ENCODE results near the gene RUNX1. TPM values are rescaled to one million over a fixed set of nuclear protein-coding genes. Genes with fewer than 3 reads are reported as not detected.
A peak's percentile ranks its signal among the peaks of the same experiment; 100 is the strongest.

RUNX1 gene
- total and polyA plus RNA-seq, 7 donors, result 8.7 to 230 (median 30.1) TPM

GRCh38 chr21:35039595-35040289, 9.4 kb downstream of the RUNX1 start:
- ATAC-seq (no peak), DNase-seq (no peak)
- intact Hi-C loops (cut with DNase I), result loop anchor here in 1 of 2 donors (10.0 kb wide), 2 partner anchors 295 to 325 kb away; no protein-coding TSS in a partner anchor
- Histone ChIP-seq H3K4me1 (peaks cover 5% of the 10 kb centered on the region), H3K36me3 (ENCODE audit: insufficient read depth in 1 of 2, low read depth in 1 of 2) (peaks cover 0 to 98% of the 10 kb centered on the region in 2 donors), H3K4me3 (no peak overlapping the region), H3K9me3 (no peaks in the 10 kb centered on the region), H3K27me3 (ENCODE audit: insufficient read depth in 3 of 3, low read length in 2 of 3) (no peaks in the 10 kb centered on the region), H3K27ac (no peak overlapping the region)
- TF ChIP-seq CTCF (IDR thresholded peaks at IDR 0.05), result no peak
- WGBS, 3 donors, result 68 to 73% (median 72%) methylated on average over 3 of the region's 3 CpGs

GRCh38 chr21:35038772-35039319, 10.3 kb downstream of the RUNX1 start:
- H3K27ac ChIP-seq, result no peak overlapping the region
- TF ChIP-seq CTCF (IDR thresholded peaks at IDR 0.05), result no peak
- intact Hi-C loops (cut with DNase I), result no loop called here
- WGBS, 3 donors, result 72 to 75% (median 73%) methylated on average over 5 of the region's 5 CpGs
- H3K4me1 ChIP-seq, result no peaks in the 10 kb centered on the region
- peaks cover 0 to 98% of the 10 kb centered on the region in 2 donors for H3K36me3 ChIP-seq (ENCODE audit: insufficient read depth in 1 of 2, low read depth in 1 of 2)
- no peaks in the 10 kb centered on the region for H3K27me3 ChIP-seq (ENCODE audit: insufficient read depth in 3 of 3, low read length in 2 of 3)
- DNase-seq, result no peak
- no peaks in the 10 kb centered on the region for H3K9me3 ChIP-seq
- no peak for ATAC-seq
- H3K4me3 ChIP-seq, result no peak overlapping the region

GRCh38 chr21:35037384-35037765, 11.7 kb downstream of the RUNX1 start:
- peaks cover 0 to 98% of the 10 kb centered on the region in 2 donors for H3K36me3 ChIP-seq (ENCODE audit: insufficient read depth in 1 of 2, low read depth in 1 of 2)
- TF ChIP-seq CTCF (IDR thresholded peaks at IDR 0.05), result no peak

GRCh38 chr21:35036465-35037383, 12.4 kb downstream of the RUNX1 start:
- TF ChIP-seq CTCF (IDR thresholded peaks at IDR 0.05), result no peak
- H3K27ac ChIP-seq, result no peak overlapping the region
- intact Hi-C loops (cut with DNase I), result no loop called here

More at GRCh38 chr21:35037384-35037765, 11.7 kb downstream of the RUNX1 start:
- H3K4me1 ChIP-seq, result no peaks in the 10 kb centered on the region
- no peaks in the 10 kb centered on the region for H3K9me3 ChIP-seq
- DNase-seq (no peak), ATAC-seq (peak in 2 of 4 donors; percentile 17 to 26)
- H3K4me3 ChIP-seq, result no peak overlapping the region
- no peaks in the 10 kb centered on the region for H3K27me3 ChIP-seq (ENCODE audit: insufficient read depth in 3 of 3, low read length in 2 of 3)
- intact Hi-C loops (cut with DNase I), result no loop called here
- 90 to 95% (median 92%) methylated on average over 7 of the region's 7 CpGs for WGBS, 3 donors
- no peak overlapping the region for H3K27ac ChIP-seq

More at GRCh38 chr21:35036465-35037383, 12.4 kb downstream of the RUNX1 start:
- no peak for DNase-seq
- H3K4me1 ChIP-seq, result no peaks in the 10 kb centered on the region
- 76 to 88% (median 82%) methylated on average over 11 of the region's 11 CpGs for WGBS, 3 donors
- peaks cover 0 to 100% of the 10 kb centered on the region in 2 donors for H3K36me3 ChIP-seq (ENCODE audit: insufficient read depth in 1 of 2, low read depth in 1 of 2)
- ATAC-seq, result peak in 1 of 4 donors; percentile 10
- H3K27me3 ChIP-seq (ENCODE audit: insufficient read depth in 3 of 3, low read length in 2 of 3), result no peaks in the 10 kb centered on the region
- no peak overlapping the region for H3K4me3 ChIP-seq
- no peaks in the 10 kb centered on the region for H3K9me3 ChIP-seq

All from psoas muscle (tissue), 8 donors.